Esophagus squamous epithelium (tissue), 4 donors: ENCODE measurements around the gene ALPK3.

Experiments used
- POLR2A ChIP-seq, 4 donors: fragments of 450-650 bp; IDR thresholded peaks; one replicate each; pipeline ENCODE4 v1.6.1; 2017; ENCODE audit warnings: antibody characterized with exemption in 4 of 4, mild to moderate bottlenecking in 4 of 4, moderate library complexity in 3 of 4
- TF ChIP-seq, protein P1 (sequence below), 6 experiments: fragments of 450-650 bp in 4 of 6; fragments of 200-600 bp in 2 of 6; sonication (generic) in 2 of 6; IDR thresholded peaks; one replicate each; pipeline ENCODE4 v1.5.1; 2016 to 2019; ENCODE audit warnings: antibody characterized with exemption in 6 of 6, mild to moderate bottlenecking in 4 of 6, moderate library complexity in 4 of 6

DNA sequence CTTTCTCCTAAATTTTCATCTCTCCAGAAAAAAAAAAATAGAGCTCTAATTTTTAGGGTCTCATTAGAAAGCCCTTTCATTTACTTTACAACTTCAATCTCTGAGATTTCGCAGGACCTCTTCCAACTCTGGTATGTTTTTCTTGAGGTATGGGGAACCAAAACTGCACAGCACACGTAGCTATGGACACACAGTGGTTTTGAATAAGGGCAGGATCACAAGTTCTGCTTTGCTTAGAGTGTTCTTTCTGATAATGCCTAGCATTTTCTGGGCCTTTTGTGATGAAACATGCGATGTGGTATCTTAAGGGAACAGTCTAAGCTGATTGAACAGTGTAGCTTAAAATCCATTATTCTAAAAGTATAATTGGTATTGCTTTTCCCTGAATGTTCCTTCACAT is 43.4 kb upstream of the ALPK3 start:
- TF ChIP-seq POLR2A (IDR thresholded peaks at IDR 0.05) = no peak
- TF ChIP-seq, protein P1, sequence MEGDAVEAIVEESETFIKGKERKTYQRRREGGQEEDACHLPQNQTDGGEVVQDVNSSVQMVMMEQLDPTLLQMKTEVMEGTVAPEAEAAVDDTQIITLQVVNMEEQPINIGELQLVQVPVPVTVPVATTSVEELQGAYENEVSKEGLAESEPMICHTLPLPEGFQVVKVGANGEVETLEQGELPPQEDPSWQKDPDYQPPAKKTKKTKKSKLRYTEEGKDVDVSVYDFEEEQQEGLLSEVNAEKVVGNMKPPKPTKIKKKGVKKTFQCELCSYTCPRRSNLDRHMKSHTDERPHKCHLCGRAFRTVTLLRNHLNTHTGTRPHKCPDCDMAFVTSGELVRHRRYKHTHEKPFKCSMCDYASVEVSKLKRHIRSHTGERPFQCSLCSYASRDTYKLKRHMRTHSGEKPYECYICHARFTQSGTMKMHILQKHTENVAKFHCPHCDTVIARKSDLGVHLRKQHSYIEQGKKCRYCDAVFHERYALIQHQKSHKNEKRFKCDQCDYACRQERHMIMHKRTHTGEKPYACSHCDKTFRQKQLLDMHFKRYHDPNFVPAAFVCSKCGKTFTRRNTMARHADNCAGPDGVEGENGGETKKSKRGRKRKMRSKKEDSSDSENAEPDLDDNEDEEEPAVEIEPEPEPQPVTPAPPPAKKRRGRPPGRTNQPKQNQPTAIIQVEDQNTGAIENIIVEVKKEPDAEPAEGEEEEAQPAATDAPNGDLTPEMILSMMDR (IDR thresholded peaks at IDR 0.05) = no peak
